Inflammatory macrophage (primary cell): ENCODE results near the gene KMT5C.

Experiments used
- DNase-seq, 2 donors: peaks; one replicate each; pipeline ENCODE4 v3.0.0-alpha.2; 2020 to 2022

The KMT5C gene

GRCh38 chr19:55369653-55370304 is 30.1 kb downstream of the KMT5C start:
- no peak for DNase-seq

GRCh38 chr19:55370305-55370988 is 30.8 kb downstream of the KMT5C start, which contains the start of gene IL11:
IL11 (minus strand) TSS chr19:55370463; CDS start chr19:55370310, 153 bp downstream.
- no peak for DNase-seq

DNA sequence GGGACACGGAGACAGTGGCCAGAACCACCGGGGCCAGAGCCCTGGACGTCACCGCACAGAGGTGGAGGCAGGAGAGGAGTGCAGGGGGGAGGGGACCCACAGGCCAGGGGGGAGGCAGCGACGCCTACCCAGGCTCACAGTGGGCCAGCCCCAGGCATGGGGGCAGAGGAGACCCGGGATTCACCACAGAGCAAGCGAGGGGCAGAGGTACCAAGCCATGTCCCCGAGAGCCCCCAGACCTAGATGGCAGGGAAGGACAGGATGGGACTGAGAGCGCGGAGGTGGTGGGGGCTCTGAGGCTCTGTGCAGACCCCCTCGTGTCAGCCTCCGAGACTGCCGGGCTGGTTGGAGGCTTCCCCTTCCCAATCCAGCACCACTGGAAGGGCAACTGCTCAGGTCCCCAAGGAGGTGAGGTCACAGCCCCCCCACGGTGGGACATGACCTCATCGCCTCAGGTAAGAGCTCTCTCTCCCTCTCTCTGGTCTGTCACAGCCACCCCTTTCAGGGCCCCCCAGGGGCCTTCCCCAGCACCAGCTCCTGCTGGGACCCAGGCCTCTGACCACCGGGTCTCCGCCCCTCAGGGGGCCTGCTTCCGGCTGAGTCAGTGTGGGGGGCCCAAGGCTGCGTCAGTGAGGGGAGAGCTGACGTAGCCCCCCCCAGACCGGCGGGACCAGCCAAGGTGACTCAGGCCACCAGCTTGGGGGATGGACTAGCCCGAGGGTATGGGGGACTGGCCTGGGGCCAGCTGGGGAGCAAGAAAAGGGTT is 32.8 kb downstream of the KMT5C start:
- DNase-seq = no peak

- no peak for DNase-seq
Measured at GRCh38 chr19:55373306-55373992, 33.8 kb downstream of the KMT5C start.

GRCh38 chr19:55373993-55374757 is 34.5 kb downstream of the KMT5C start:
- no peak for DNase-seq

GRCh38 chr19:55376241-55376933 is 36.7 kb downstream of the KMT5C start, which contains the start of gene TMEM190:
TMEM190 (plus strand) TSS chr19:55376826; CDS start chr19:55376854, 28 bp downstream.
- DNase-seq = no peak

- DNase-seq = no peak
Measured at GRCh38 chr19:55377356-55378131, 37.9 kb downstream of the KMT5C start.

GRCh38 chr19:55379174-55379573 is 39.5 kb downstream of the KMT5C start:
- no peak for DNase-seq

GRCh38 chr19:55382013-55382412 is 42.3 kb downstream of the KMT5C start:
- no peak for DNase-seq

DNA sequence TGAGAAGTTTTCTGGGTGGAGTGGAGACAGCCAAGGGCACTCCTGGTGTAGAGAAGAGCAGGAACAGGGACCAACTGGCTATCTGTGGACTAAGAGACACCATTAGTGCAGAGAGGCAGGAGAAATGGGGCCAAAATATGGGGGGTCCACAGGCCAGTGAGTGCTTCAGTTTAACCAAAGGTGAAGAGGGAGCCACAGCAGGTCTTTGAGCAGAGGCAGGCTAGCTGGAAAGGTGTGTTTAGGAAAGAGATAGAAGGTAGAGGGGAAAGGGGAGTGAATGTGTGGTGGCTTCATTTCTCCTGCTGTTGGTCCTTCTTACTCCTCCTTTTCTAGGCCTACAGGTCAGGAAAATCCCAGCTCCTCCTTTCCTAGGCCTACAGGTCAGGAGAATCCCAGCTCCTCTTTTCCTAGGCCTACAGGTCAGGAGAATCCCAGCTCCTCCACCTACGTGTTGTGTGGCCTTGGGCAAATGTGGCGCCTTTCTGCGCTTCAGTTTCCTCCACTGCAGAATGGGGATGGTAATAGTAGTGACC is 42.9 kb downstream of the KMT5C start:
- DNase-seq = no peak

GRCh38 chr19:55383279-55384130 is 43.8 kb downstream of the KMT5C start:
- peak; percentile 43 to 68 for DNase-seq

DNA sequence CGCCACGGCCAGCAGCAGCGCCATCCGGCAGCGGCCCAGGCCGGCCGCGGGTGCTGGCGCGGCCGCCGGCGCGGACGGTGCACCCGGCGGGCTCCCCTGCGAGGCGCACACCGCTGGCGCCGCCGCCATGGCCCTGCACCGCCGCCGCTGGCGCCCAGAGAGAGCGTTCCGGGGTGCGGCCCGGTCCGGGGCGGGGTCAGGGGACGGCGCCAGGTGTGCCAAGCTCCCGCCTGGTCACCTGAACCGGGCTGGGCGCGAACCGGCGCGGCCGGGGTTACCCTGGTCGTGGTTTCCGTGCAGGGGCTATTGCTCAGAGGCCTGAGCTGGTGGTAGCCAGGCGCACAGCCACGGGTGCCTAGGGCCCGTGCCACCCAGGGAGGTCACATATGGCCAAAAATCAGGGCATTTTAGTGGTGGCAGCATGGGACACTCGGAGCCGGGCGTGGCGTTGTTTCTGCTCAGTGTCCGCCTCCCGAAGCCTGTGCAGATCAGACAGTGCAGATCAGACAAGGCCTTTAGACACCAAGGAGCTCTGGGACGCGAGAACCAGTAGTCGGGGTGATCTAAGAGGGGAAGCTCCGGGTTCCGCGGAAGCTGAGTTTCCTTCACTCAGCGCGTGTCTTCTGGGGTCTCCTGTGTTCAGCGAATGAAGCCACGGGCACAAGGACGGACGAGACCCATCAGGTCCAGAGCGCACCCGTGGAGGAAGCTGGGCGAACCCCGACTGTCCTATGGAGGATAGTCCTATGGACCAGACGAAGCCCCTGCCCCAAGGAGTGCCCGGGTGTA is 44.6 kb downstream of the KMT5C start, which contains the start of gene TMEM238:
Gene TMEM238 (minus strand): TSS at position 162 of the 789 bp plus-strand sequence. CDS start 33 bp downstream, at position 129.
- peak; percentile 29 to 42 for DNase-seq

GRCh38 chr19:55384920-55385723 is 45.4 kb downstream of the KMT5C start:
- peak; percentile 97 to 98 for DNase-seq

DNA sequence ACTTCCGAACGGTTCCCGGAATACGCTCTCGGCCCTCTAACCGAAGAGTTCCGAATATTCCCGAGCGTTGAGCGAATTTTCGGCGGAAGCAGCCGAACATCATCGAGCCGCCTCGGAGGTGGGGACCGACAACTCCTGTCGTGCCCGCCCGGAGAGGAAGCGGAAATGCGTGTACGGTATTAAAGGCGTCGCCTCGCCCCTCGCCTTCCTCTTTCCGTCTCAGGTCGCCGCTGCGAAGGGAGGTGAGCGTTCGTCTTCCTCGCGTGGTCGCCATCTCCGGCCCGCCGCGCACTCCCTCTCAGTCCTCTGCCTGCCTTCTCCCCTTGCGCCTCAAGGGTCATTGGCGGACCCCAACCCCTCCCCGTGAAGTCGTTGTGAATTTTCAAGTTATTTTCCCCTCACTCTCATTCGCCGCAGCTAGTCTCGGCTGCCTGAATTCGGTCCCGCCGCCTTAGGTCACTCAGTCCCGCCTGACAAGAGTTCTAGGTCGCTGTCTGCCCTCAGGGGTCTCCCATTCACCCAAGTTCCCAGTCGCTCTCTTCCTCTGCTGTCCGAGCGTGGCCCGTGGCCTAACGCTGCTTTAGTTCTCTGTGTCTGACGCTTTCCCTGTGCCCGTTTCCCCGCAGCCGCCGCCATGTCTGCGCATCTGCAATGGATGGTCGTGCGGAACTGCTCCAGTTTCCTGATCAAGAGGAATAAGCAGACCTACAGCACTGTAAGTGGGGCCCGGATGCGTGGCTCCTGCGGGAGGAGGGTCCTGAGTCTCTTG is 46.2 kb downstream of the KMT5C start, which contains the start of gene RPL28:
Gene RPL28 (plus strand): TSS at position 209 of the 769 bp plus-strand sequence. CDS start 426 bp downstream, at position 635.
- DNase-seq = peak; percentile 99 to 100

DNA sequence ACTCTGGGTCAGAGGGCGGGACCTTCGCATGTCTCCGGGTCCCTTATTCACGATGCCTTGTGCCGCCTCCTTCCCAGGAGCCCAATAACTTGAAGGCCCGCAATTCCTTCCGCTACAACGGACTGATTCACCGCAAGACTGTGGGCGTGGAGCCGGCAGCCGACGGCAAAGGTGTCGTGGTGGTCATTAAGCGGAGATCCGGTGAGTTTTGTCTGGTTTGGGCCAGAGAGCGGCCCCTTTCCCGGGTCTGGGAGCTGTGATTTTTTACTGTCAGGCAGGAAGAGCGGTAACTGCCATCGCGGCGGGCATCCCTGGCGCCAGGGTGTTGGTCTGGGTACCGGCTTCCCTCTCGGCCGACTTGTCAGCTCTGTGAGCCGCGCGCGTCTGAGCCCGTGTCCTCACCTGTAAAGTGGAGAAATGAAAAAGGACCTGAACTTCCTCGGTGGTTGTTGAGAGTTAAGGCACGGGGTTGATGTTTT is 46.9 kb downstream of the KMT5C start:
- no peak for DNase-seq
